ENCODE measurements around the gene APLP1. TPM values are rescaled to one million over a fixed set of nuclear protein-coding genes. Genes with fewer than 3 reads are reported as not detected.

APLP1 gene
- polyA plus RNA-seq, 2 of the 4 experiments (the other 2 are of a cell fraction), result 54.7 to 60.4 TPM

GRCh38 chr19:35897706-35898451 is 29.5 kb downstream of the APLP1 start:
- TF ChIP-seq HOXB5 (CRISPR knock-in tag; IDR thresholded peaks at IDR 0.05), result no peak
- no peak for TF ChIP-seq CEBPB (IDR thresholded peaks at IDR 0.05)
- TF ChIP-seq ELK1 (IDR thresholded peaks at IDR 0.05; ENCODE audit: low read depth, low read length), result no peak
- no peak for TF ChIP-seq POLR2AphosphoS2 (conservative IDR thresholded peaks at IDR 0.05; ENCODE audit: low read length)
- no peak for TF ChIP-seq RCOR1 (IDR thresholded peaks at IDR 0.05; ENCODE audit: low read depth, low read length)
- TF ChIP-seq NFE2L2 (conservative IDR thresholded peaks at IDR 0.05; ENCODE audit: low read length), result no peak
- no peak for TF ChIP-seq CHD2 (IDR thresholded peaks at IDR 0.05; ENCODE audit: low read length, partially characterized antibody)
- no peak for TF ChIP-seq EHMT2 (IDR thresholded peaks at IDR 0.05; ENCODE audit: low read depth)
- TF ChIP-seq CBX2 (IDR thresholded peaks at IDR 0.05; ENCODE audit: borderline replicate concordance, low read depth), result no peak
- no peak for TF ChIP-seq MYC (IDR thresholded peaks at IDR 0.05; ENCODE audit: borderline replicate concordance, low read length)
- TF ChIP-seq GATA3 (IDR thresholded peaks at IDR 0.05; ENCODE audit: borderline replicate concordance), result no peak
- no peak for TF ChIP-seq EP300 (IDR thresholded peaks at IDR 0.05)
- TF ChIP-seq REST (IDR thresholded peaks at IDR 0.05), result no peak
- TF ChIP-seq ATOH8 (CRISPR knock-in tag; IDR thresholded peaks at IDR 0.05; ENCODE audit: low read depth), result no peak
- TF ChIP-seq HEYL (CRISPR knock-in tag; IDR thresholded peaks at IDR 0.05), result no peak
- no peak for TF ChIP-seq MAFK (IDR thresholded peaks at IDR 0.05; ENCODE audit: partially characterized antibody)
- no peak for TF ChIP-seq JUN (IDR thresholded peaks at IDR 0.05)
- TF ChIP-seq PHF8 (IDR thresholded peaks at IDR 0.05; ENCODE audit: borderline replicate concordance, low read depth), result no peak
- TF ChIP-seq KDM1A (IDR thresholded peaks at IDR 0.05; ENCODE audit: low read depth), result no peak
- Histone ChIP-seq H3K4me2 (no peak overlapping the region), H3K4me3 (no peak overlapping the region), H3K4me1 (peaks cover 19% of the 10 kb centered on the region), H3K9me3 (no peaks in the 10 kb centered on the region), H3K27ac (no peak overlapping the region)
- CTCF ChIA-PET, result interaction anchor here (0.6 to 9.8 kb wide), 7 partner anchors 9 to 403 kb away, joined by 3 to 125 read pairs (median 7); no protein-coding TSS in a partner anchor
- DNase-seq (ENCODE audit: low read depth in 1 of 2, low spot score in 1 of 2), result no peak
- POLR2A ChIA-PET, result interaction anchor here (0.7 kb wide), 1 partner anchor 14 kb away, joined by 3 read pairs; no protein-coding TSS in a partner anchor
- no peak for FAIRE-seq
- 95% methylated on average over 13 of the region's 13 CpGs for WGBS (ENCODE audit: missing lambda C conversion rate)
- no peak for ATAC-seq

GRCh38 chr19:35898499-35898809 is 30.1 kb downstream of the APLP1 start:
- no peak for DNase-seq (ENCODE audit: low read depth in 1 of 2, low spot score in 1 of 2)
- Histone ChIP-seq H3K4me1 (peaks cover 24% of the 10 kb centered on the region), H3K4me2 (peak overlapping the region; percentile 89), H3K9me3 (no peaks in the 10 kb centered on the region), H3K27ac (peak overlapping the region in 1 of 2 experiments; percentile 89; a peak in 4 of 6 replicates), H3K4me3 (peak overlapping the region; percentile 84)
- ATAC-seq, result no peak
- FAIRE-seq, result no peak
- ChIA-PET CTCF (interaction anchor here (0.6 to 9.8 kb wide), 3 partner anchors 16 to 404 kb away, joined by 3 to 125 read pairs (median 3); no protein-coding TSS in a partner anchor), POLR2A (no interaction called here)
- TF ChIP-seq HES2 (IDR thresholded peaks at IDR 0.05) (no peak), BCL3 (IDR thresholded peaks at IDR 0.05) (no peak)
- 92% methylated on average over 17 of the region's 17 CpGs for WGBS (ENCODE audit: missing lambda C conversion rate)
